A549 (cell line): ENCODE data around the gene TNRC6C.

ENCODE experiments used
- BHLHE40 ChIP-seq: IDR thresholded peaks from 2 replicates; pipeline ENCODE4 v1.6.1; 2012; ENCODE audit warnings: low read depth, low read length, inconsistent platforms
- CTCF ChIP-seq: fragments of >200 bp; sonication (Bioruptor Twin); formaldehyde crosslinking; IDR thresholded peaks from 3 replicates; pipeline ENCODE4 v1.5.1; 2016
- EHF ChIP-seq: fragments of 250-450 bp; sonication (Bioruptor Pico); IDR thresholded peaks from 2 replicates; pipeline ENCODE4 v1.5.0; 2020; ENCODE audit warnings: mild to moderate bottlenecking
- EHMT2 ChIP-seq: fragments of 200-600 bp; sonication (generic); IDR thresholded peaks from 2 replicates; pipeline ENCODE4 v1.6.1; 2016; ENCODE audit warnings: antibody characterized with exemption, low read depth, mild to moderate bottlenecking, moderate library complexity
- MAFK ChIP-seq: fragments of 450-650 bp; IDR thresholded peaks from 2 replicates; pipeline ENCODE4 v1.6.1; 2014; ENCODE audit not compliant: partially characterized antibody
- MYC ChIP-seq: IDR thresholded peaks from 2 replicates; pipeline ENCODE4 v1.6.1; 2012; ENCODE audit warnings: mild to moderate bottlenecking, inconsistent platforms, low read length, improper control_type of control experiment, borderline replicate concordance
- POLR2A ChIP-seq: IDR thresholded peaks from 2 replicates; pipeline ENCODE4 v1.6.1; 2012; ENCODE audit warnings: mild to moderate bottlenecking, low read length
- REST ChIP-seq: fragments of 200-600 bp; sonication (generic); IDR thresholded peaks from 2 replicates; pipeline ENCODE4 v1.6.1; 2016; ENCODE audit warnings: antibody characterized with exemption, mild to moderate bottlenecking, moderate library complexity
- SMC3 ChIP-seq: fragments of >200 bp; sonication (Bioruptor Twin); formaldehyde crosslinking; IDR thresholded peaks from 3 replicates; pipeline ENCODE4 v1.6.1; 2018; ENCODE audit warnings: inconsistent platforms
- SREBF2 ChIP-seq: fragments of 450-650 bp; IDR thresholded peaks from 2 replicates; pipeline ENCODE4 v1.6.1; 2014; ENCODE audit warnings: mild to moderate bottlenecking, moderate library complexity
- ZSCAN20 ChIP-seq: fragments of 250-450 bp; sonication (Bioruptor Pico); IDR thresholded peaks from 2 replicates; pipeline ENCODE4 v1.8.0; 2022; ENCODE audit warnings: mild to moderate bottlenecking, moderate library complexity
- TF ChIP-seq, protein P1 (sequence below): IDR thresholded peaks from 2 replicates; pipeline ENCODE4 v1.6.1; 2012
- TF ChIP-seq, protein P2 (sequence below): fragments of 450-650 bp; IDR thresholded peaks from 2 replicates; pipeline ENCODE4 v1.6.1; 2014; ENCODE audit warnings: antibody characterized with exemption

DNA sequence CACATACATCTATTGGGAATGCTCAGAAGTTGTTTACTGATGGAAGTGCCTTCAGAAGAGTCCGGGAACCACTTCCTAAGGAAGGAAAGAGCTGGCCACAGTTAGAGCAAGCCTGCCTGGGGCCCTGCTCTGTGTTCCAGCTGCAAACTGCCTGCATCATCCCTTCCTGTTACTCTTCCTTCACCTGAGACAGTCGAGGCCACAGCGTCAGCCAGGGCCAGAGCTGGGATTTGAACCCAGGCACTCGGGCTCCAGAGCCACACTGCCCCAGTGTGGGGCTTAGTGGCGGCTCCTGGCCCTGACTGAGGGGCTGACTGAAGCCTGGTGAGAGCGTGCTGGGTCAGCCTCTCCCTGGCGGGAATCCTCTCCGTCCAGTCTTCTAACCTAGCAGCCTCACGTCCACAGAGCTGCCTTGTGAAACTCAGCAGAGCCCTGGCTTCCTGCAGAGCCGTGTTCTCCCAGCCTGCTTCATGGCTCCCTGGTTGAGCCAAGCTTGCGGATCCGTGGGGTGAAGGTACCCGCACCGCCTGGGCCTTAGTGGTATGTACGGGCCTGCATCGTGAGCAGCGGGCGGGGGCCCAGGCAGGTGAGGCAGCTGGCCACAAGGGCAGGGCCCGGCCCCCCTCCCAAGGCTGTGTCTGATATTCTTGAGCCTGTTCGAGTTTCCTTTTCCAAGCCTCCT is 183.1 kb downstream of the TNRC6C start:
- TF ChIP-seq MAFK (no peak), CTCF (no peak), EHF (CRISPR knock-in tag) (no peak), EHMT2 (no peak), REST (no peak), POLR2A (no peak), SMC3 (no peak), BHLHE40 (no peak), MYC (no peak), ZSCAN20 (CRISPR knock-in tag) (no peak), SREBF2 (no peak)
- TF ChIP-seq, protein P1, sequence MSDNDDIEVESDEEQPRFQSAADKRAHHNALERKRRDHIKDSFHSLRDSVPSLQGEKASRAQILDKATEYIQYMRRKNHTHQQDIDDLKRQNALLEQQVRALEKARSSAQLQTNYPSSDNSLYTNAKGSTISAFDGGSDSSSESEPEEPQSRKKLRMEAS: no peak
- TF ChIP-seq, protein P2, sequence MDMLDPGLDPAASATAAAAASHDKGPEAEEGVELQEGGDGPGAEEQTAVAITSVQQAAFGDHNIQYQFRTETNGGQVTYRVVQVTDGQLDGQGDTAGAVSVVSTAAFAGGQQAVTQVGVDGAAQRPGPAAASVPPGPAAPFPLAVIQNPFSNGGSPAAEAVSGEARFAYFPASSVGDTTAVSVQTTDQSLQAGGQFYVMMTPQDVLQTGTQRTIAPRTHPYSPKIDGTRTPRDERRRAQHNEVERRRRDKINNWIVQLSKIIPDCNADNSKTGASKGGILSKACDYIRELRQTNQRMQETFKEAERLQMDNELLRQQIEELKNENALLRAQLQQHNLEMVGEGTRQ: no peak
